Tibial nerve (tissue), 4 donors: Measurements from ENCODE around the gene ETV6.

Experiments used
- CTCF ChIP-seq, 5 experiments: fragments of 200-600 bp in 3 of 5; fragments of 450-650 bp in 2 of 5; sonication (generic) in 3 of 5; IDR thresholded peaks; one replicate each; pipeline ENCODE4 v1.5.1; 2016 to 2019; ENCODE audit warnings: antibody characterized with exemption in 5 of 5, mild to moderate bottlenecking in 3 of 5, moderate library complexity in 2 of 5
- EP300 ChIP-seq, 2 donors: sonication (generic); formaldehyde crosslinking; IDR thresholded peaks; one replicate each; pipeline ENCODE4 v1.6.1; 2017; ENCODE audit warnings: antibody characterized with exemption in 2 of 2, mild to moderate bottlenecking in 1 of 2
- POLR2A ChIP-seq, 2 donors: fragments of 450-650 bp; IDR thresholded peaks; one replicate each; pipeline ENCODE4 v1.6.1; 2017; ENCODE audit warnings: antibody characterized with exemption in 2 of 2, mild to moderate bottlenecking in 2 of 2, moderate library complexity in 2 of 2

- no peak for TF ChIP-seq CTCF (IDR thresholded peaks at IDR 0.05)
- TF ChIP-seq EP300 (IDR thresholded peaks at IDR 0.05) = no peak
- TF ChIP-seq POLR2A (IDR thresholded peaks at IDR 0.05) = no peak
These were observed 214.5 kb downstream of the ETV6 start for GRCh38 chr12:11863988-11864387.
